Measurements from ENCODE around the gene TTC7B.

The TTC7B gene

DNA sequence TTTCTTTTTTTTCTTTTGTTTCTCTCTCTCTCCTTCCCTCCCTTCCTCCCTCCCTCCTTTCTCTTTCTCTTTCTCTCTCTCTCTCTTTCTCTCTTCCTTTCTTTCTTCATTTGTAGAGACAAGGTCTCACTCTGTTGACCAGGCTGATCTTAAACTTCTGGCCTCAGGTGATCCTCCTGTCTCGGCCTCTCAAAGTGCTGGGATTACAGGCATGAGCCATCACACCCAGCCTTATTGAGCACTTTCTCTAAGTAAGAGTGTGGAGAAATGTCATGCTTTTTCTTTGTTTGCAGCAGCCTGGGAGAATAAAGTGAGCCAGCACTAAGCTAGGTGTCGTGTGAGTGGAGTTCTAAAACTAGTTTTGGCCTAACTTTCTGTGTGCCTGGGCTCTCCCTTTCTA, 74.0 kb downstream of the TTC7B start:
- in situ Hi-C loops (cut with MboI; ENCODE audit: low sequenced_read_pairs) = no loop called here

DNA sequence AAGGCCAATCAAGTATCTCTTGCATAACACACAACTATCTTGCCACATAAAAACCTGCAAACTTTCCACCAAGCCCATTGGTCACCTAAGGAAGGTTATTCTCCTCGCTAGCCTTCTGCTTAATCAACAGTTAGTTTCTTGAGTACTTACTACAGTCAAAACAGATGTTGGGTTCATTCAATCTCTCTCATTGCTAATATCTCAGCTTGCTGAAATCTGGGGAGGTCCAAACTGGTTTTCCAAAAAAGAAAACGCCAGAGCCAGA, 74.6 kb downstream of the TTC7B start:
- in situ Hi-C loops (cut with MboI; ENCODE audit: low sequenced_read_pairs) = no loop called here

DNA sequence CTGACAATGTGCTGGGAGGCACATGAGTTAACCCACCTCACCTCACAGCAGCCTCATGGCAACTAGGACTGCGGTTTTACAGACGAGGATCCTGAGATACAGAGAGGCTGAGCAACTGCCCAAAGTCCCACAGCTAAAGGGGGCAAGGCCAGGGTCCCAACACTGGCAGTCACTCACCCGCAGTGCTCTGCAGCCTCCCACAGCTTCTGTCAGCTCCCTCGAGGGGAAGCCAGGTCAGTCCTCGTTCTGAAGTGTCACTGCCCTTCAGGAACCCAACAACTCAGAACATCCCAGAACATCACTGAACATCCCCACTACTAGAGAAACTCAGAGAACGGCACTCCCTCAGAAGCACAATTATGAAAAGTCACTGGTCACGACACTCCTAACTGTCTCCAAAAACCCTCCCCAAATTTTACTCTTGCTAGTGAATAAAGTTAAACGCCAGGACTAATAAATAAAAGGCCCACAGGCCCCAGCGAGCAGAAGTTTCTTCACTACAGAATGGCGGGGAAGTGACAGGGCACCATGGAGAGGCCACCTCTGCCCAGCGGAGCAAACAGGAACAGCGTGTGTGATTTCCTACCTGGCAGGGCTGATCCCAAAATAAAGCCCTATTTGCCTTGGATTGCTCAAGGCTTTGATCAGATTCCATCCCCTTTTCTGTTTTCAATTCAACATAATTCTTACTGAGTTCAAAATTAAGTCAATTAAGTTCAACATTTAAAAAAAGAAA, 75.1 kb downstream of the TTC7B start:
- in situ Hi-C loops (cut with MboI; ENCODE audit: low sequenced_read_pairs) = no loop called here

DNA sequence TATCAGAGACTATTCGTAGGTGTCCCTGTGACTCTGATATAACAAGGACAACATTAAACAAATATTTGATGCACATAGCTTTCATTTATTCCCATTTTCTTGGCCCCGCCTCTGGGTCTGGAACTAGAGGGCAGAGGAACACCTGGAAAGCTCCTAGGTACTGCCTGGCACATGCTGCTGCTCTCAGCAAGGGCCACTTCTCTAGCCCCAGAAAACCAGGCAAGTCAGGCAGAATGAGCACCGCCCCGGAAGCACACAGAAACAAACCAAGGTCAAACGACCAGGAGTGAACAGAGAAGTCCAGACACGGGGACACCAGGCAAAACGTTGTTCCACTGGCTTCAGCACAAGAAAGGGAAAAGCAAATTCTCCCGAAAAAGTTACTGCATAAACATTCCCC, 76.1 kb downstream of the TTC7B start:
- in situ Hi-C loops (cut with MboI; ENCODE audit: low sequenced_read_pairs) = no loop called here

DNA sequence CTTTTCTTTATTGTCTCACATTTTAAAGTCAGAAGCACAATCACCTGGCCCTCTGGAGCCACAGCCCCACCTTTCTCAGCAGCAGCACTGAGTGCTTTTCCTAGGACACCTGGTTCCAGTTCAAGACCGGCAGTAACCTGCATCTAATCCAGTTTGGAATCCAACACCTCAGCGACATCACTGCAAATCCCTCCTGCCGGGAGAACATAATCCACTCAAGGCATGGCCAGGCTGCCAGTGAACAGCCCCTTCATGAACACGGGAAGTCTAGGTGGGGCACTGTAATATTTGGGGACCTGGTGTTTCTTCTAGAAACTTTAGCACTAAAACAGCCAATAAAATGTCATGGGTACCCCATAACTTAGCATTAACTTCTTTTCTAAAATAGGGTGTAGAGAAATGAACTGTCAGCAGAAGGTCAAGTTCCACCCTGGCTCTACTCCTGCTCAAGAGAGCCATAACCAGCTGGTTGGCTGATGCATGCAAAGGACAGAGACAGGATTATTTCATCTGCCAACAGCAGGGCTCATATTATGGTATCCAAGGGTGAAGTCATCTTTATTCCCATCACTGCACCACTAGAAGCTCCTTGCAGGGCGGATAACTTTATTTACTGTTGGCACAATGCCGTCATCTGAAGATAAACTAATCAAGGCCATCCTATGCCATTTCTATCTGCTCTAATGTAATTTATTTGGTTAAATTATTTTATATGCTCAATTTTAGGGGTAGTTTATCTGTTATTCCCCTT, 76.7 kb downstream of the TTC7B start:
- in situ Hi-C loops (cut with MboI; ENCODE audit: low sequenced_read_pairs) = no loop called here

DNA sequence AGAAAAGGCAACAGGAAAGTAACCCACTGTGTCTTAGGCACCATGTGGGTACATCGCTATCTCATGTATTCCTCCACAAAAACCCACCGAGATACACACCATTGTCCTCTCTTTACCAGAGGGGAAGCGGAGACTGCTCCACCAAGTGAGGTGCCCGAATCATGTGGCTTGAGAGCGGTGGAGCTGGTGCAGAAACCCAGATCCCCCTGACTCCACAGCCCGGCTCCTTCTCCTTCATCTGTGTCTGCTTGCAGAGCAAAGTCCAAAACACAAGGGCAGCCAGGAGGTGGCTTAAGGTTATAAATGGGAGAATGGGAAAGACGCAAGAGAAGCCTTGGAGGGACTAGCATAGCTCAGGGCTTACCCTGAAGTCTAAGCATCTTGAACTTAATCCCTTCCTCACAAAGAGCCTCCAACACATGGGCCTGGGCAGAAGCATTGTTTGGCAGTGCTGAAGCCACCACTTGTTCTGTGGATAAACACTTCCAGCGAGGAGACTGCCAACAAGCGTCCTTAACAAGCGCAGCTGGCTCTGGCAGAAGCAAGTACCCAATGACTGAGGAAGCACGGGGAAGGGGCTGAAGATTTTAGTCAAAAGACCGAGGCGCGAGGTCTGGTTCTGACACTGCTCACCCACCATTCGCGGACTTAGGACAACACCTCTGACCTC, 83.0 kb downstream of the TTC7B start:
- in situ Hi-C loops (cut with MboI; ENCODE audit: low sequenced_read_pairs) = no loop called here

DNA sequence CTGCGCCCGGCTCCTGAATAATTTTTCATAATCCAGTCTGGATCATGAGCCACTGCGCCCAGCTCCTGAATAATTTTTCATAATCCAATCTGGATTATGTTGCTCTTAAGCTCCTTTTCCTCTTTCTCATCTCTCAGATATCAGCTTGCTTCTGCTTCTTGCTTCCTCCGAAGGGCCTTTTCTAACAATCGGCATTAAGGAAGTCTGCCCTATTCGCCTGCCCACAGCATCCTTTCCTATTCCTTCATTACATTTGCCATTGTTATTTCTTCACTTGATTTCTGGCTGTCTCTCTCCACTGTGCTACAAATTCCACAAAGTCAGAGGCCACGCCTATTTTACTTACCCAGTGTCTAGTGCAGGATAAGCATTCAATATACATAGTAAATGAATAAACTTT, 83.5 kb downstream of the TTC7B start:
- in situ Hi-C loops (cut with MboI; ENCODE audit: low sequenced_read_pairs) = no loop called here

DNA sequence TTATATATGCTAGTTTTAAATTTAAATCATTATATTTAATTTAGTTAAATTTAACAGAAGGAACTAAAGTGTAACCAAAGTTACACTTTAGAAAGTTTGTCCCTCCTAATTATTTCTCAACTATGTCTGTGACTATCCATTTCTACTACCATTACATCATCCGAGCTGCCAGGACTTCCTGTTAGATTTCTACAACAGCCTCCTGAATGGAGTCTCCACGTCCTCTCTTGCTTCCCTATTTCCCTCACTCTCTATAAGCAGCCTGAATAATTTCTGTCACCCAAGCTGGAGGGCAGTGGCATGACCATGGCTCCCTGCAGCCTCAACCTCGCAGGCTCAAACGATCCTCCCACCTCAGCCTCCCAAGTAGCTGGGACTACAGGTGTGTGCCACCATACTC, 84.1 kb downstream of the TTC7B start:
- in situ Hi-C loops (cut with MboI; ENCODE audit: low sequenced_read_pairs) = no loop called here

DNA sequence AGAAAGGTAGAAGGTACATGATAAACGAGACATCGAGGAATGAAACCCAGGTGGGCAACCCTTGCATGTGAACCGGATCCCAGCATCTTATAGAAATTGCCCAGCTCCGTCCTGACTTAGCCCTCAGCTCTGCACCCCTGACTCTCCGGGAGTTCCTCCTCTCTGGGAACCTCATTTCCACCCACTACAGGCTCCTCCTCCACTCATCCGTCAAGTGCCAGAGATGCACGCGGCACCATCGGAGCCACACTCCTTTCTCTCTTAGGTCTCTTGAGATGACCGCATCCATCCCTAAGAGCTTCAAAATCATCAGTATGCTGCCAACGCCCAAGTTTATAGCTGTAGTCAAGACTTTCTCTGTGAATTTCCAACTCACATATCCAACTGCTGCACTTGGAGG, 84.7 kb downstream of the TTC7B start:
- in situ Hi-C loops (cut with MboI; ENCODE audit: low sequenced_read_pairs) = no loop called here

DNA sequence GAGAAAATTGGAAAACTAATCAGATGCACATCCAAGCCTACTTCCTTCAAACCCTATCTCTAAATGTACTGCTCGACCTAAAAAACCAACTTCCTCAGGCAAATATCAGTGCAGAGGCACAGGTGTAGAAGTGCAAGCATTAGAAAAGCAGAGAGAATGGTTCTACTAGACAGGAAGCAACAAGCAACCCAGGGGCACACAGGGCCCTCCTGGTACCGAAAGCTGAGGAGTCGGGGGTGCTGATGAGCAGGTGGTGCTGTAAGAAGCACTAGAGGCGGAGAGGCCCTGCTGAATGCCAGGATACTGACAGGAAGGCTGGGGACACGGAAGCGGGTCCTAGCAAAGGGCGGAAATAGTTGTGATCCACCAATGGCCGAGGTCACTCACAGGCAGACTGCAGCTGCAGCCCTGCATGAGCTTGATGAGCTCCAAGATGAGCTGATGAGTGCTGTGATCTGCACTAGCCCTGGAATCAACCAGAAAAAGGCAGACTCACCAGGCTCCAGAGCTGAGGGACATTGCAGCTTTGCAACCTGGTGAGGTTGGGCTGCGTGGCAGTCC, 85.9 kb downstream of the TTC7B start:
- in situ Hi-C loops (cut with MboI; ENCODE audit: low sequenced_read_pairs) = no loop called here

DNA sequence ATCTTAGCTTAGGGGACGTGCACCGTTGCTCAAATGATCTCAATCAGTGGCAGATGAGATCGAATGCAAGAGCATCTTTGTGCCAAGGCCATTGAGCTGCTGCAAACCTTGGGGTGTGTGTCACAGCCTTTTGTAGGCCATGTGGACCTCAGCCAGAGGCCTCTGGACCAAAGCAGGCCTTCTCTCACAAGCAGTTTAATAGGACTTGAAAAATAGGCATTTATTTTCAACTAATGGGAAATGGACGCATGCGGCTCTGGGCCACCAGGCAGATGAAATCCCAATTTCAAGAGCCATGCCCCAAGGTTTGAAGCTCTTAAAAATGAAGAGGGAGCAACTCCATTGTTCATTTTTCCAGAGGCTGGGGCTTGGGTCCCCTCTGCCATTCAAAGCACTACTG, 87.3 kb downstream of the TTC7B start:
- in situ Hi-C loops (cut with MboI; ENCODE audit: low sequenced_read_pairs) = no loop called here

DNA sequence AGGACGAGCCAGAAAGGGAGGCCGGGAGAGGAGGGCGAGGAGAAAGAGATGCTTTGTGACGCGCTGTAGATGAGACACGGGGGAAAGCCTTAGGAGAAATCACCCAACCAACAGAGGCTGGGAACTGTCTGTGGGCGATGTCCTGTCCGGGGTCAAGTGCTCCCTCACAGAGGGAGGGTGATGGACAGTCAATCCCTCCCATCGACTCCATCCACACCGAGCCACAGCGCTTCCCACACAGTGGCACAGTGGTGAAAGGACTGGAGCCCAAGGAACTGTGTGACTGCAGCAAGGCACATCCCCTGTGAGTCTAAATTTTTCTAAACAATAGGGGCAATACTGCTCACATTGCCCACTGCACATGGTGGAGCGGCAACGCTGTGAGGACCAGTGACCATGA, 89.1 kb downstream of the TTC7B start:
- in situ Hi-C loops (cut with MboI; ENCODE audit: low sequenced_read_pairs) = no loop called here

DNA sequence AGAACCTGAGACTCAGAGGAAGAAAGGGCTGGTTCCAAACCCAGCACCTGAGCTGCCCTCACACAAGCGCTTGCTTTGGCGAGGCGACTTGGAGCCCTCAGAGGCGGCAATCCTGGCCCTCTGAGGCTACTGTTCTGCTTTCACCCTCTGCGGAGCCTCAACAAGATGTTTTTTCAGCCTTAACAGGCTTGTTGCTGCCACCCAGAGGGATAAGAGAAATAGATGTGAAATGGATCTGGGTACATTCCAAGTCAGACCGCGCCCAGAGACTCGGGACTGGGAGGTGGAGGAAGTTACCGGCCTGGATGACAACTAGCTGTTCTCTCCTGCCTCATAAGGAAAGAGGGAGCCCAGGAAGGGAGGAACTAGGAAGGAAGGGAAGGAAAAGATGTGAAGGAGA, 89.6 kb downstream of the TTC7B start:
- in situ Hi-C loops (cut with MboI; ENCODE audit: low sequenced_read_pairs) = no loop called here

DNA sequence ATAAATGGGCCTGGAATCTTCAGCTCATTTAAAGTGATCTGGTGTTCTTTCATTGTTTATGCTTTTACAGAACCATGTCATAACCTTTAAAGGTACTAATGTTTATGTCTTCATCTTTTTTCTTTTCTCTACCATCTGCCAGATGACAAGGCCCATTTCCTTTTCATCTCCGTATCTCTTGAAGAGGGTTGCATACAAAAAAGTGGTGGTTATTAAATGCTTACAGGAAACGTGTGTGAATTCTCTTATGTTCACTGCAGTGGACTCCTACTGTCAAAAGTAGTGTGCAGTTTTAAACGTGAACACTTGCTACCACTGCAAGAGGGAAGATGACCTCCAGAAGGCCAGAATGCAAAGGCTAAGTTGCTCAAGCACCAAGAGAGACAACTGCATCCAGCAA, 91.4 kb downstream of the TTC7B start:
- in situ Hi-C loops (cut with MboI; ENCODE audit: low sequenced_read_pairs) = no loop called here

DNA sequence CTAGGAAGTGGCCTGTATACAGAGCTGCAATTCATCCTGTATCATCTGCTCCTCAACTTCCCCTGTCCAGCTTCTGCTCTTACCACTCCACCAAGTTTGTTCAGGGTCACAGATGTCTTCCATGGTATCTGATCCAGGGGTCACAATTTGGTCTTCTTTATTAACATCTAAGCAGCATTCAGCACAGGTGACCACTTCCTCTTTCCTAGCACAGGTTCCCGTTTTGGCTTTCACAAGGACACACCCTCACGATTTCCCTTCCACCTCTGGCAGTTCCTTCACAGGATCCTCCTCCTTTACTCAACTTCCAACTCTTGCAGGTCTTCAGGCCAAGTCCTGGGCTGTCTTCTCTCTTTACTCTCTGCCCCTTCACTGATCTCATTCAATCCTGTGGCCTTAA, 93.6 kb downstream of the TTC7B start:
- in situ Hi-C loops (cut with MboI; ENCODE audit: low sequenced_read_pairs) = no loop called here

DNA sequence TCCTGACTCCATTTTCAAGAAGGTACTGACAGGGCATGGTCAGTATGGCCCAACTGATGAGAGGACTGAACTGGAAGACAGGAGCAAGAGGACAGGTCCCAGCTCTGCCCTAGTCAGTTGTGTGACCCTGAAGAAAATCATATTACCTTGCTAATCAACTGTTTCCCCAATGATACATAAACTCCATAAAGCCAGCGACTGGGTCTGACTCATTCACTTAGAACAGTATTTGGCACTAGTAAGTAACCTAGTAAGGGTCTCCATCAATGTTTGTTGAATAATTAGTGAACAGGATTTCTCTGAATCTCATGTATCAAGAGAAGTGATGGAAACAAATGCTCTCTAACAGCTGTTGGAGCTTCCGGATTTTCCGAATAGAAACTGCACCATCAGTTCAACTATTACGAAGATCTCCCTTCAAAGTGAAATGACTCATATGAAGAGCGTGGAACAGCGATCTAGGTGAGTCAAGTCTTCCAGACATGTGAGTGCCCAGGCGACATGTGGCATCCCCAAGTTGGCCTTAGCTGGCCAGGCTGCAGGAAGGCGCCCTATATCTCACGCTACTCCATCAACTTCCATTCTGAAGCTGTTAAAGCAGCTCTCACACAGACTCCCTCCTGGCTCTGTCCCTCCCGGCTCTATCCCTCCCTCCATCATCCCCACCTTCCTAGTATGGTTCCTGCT, 94.5 kb downstream of the TTC7B start:
- in situ Hi-C loops (cut with MboI; ENCODE audit: low sequenced_read_pairs) = no loop called here

DNA sequence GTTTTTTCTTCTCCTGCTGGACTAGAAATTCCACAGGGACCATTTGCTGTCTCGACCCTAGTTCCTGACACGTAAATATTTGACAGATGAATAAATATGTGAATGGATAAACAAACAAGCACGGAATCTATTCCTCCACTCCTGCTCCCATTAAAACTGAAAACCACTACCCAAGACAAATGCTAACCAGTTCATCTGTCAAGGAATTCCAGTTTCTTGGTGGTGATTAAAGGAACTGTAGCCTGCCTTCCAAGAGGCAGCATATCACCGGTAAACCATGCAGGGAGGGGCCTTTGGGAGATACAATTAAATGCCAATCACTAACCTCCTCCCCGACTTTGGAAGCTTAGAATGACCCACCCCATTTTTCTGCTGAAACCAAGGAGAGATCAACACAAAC, 95.4 kb downstream of the TTC7B start:
- in situ Hi-C loops (cut with MboI; ENCODE audit: low sequenced_read_pairs) = no loop called here

DNA sequence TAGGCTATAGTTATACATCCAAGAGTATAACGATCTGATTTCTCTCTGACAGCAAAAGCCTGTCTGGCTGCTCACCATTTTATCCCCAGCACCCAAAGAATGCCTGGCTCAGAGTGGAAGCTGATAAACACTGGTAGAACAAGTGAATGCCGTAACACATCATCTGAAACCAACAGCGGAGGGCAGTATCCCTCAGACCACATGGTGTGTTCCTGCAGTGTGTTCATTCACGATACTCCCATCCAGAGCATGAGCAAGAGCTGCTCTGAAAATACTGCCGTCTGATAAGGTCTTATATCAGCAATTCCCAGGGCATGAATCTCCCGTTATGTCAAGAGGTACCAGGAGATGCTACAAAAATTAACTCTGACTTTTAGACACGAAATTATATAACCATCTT, 95.9 kb downstream of the TTC7B start:
- in situ Hi-C loops (cut with MboI; ENCODE audit: low sequenced_read_pairs) = no loop called here

DNA sequence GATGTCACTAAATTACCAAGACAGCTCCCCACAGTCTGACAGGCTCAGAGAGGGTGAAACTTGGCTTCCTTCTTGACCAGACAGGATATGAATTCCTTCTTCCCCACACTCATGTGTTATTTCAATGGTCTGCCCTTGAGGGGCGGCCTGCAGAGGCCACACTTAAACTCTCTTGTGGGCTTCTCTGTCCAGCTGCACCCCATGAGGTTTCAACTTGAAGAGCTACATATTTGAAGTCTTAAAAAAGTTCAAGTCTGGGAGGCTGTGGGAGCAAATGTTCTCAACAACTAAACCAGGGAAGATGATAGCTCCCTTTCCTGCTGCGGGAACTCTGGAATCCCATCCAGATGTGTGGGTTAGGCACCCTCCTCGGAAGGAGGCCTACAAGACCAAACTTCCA, 98.3 kb downstream of the TTC7B start:
- in situ Hi-C loops (cut with MboI; ENCODE audit: low sequenced_read_pairs) = no loop called here

DNA sequence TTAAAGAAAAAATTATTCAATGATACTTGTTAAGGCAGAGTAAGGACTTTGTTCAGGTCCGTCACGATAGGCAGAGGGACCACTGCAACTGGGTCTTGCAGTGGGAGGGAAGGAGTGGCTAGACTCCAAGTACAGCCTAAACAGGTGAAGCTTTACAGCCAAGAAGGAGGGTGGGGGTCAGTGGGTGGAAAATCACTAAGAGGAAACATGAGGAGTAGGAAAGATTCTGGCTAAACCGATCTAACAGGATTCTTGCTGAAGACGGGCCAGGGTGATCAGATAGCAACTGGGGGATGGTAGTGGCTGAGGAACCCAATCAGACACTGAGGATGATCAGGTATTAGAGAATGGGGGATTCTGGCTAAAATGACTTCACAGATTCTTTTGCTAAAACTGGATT, 100.2 kb downstream of the TTC7B start:
- in situ Hi-C loops (cut with MboI; ENCODE audit: low sequenced_read_pairs) = no loop called here

DNA sequence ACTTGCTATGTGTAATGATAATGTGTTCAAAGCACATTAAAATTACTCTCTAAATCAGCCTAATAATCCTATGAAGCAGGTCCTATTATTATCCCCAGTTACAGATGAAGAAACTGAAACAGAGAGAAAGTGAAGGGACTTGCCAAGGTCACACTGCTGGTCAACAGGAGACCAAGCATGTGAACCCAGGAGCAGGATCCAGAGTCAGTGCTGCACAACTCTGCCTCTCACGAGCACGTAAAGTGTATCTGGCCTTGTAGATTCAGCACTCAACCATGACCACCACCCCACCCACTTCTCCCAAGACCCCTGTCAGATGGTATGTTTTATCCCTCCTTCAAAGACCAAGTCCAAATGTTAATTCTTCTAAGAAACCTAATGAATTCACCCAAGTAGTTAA, 100.7 kb downstream of the TTC7B start:
- in situ Hi-C loops (cut with MboI; ENCODE audit: low sequenced_read_pairs) = no loop called here

DNA sequence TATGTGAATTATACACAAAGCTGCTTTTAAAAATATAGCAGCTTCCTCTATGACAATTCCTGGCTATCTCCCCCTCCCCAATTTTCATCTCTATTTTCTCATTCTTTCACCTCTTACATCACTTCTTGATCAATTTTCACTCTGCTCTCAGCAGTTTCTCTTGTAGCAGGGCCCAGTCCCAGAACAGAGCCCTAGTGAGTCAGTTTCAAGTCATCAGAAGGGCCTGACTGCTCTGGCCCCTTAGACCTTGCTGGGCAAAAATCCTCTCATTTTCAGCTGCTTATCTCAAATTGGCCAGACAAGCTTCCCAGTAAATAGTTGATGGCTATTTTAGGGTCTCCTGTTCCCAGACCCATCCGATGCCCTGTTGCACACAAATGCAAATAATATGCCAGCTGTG, 101.4 kb downstream of the TTC7B start:
- in situ Hi-C loops (cut with MboI; ENCODE audit: low sequenced_read_pairs) = no loop called here

Measured in HL-60/S4 (cell line).